ENCODE results near the gene RTN1. TPM values are rescaled to one million over a fixed set of nuclear protein-coding genes. Genes with fewer than 3 reads are reported as not detected.

Gene RTN1
- total and polyA plus RNA-seq, 7 donors = 1.2 to 25.7 (median 8.0) TPM

- no peaks in the 10 kb centered on the region for H3K27me3 ChIP-seq
- H3K36me3 ChIP-seq = no peaks in the 10 kb centered on the region
- H3K27ac ChIP-seq = no peak overlapping the region
- no peaks in the 10 kb centered on the region for H3K4me1 ChIP-seq
- no peaks in the 10 kb centered on the region for H3K9me3 ChIP-seq
- TF ChIP-seq POLR2A (IDR thresholded peaks at IDR 0.05) (no peak), CTCF (IDR thresholded peaks at IDR 0.05) (no peak), POLR2AphosphoS5 (IDR thresholded peaks at IDR 0.05) (no peak)
- 94 to 95% methylated on average over 2 of the region's 2 CpGs for WGBS, 2 donors
- no peak for DNase-seq
- H3K4me3 ChIP-seq = no peak overlapping the region
- intact Hi-C loops (cut with DNase I) = no loop called here
Measured at GRCh38 chr14:59600211-59600945, 270.2 kb downstream of the RTN1 start.

- DNase-seq = no peak
- H3K27ac ChIP-seq = no peak overlapping the region
- 10 to 69% methylated on average over 6 of the region's 6 CpGs for WGBS, 2 donors
Measured at GRCh38 chr14:59595071-59595470, 275.5 kb downstream of the RTN1 start.

GRCh38 chr14:59591641-59592370 is 278.8 kb downstream of the RTN1 start:
- Histone ChIP-seq H3K27ac (no peak overlapping the region), H3K36me3 (no peaks in the 10 kb centered on the region), H3K27me3 (no peaks in the 10 kb centered on the region), H3K9me3 (no peaks in the 10 kb centered on the region), H3K4me1 (no peaks in the 10 kb centered on the region), H3K4me3 (no peak overlapping the region)
- DNase-seq = no peak
- TF ChIP-seq POLR2AphosphoS5 (IDR thresholded peaks at IDR 0.05) = no peak
- TF ChIP-seq EP300 (IDR thresholded peaks at IDR 0.05) = no peak
- TF ChIP-seq POLR2A (IDR thresholded peaks at IDR 0.05) = no peak
- TF ChIP-seq CTCF (IDR thresholded peaks at IDR 0.05) = no peak
- 90 to 95% methylated on average over 5 of the region's 5 CpGs for WGBS, 2 donors
- intact Hi-C loops (cut with DNase I) = no loop called here

More at GRCh38 chr14:59595071-59595470, 275.5 kb downstream of the RTN1 start:
- intact Hi-C loops (cut with DNase I) = no loop called here
- H3K9me3 ChIP-seq = no peaks in the 10 kb centered on the region
- H3K4me1 ChIP-seq = no peaks in the 10 kb centered on the region
- no peaks in the 10 kb centered on the region for H3K27me3 ChIP-seq
- H3K36me3 ChIP-seq = no peaks in the 10 kb centered on the region
- no peak overlapping the region for H3K4me3 ChIP-seq
- TF ChIP-seq POLR2A (IDR thresholded peaks at IDR 0.05) = no peak
- no peak for TF ChIP-seq CTCF (IDR thresholded peaks at IDR 0.05)
- TF ChIP-seq POLR2AphosphoS5 (IDR thresholded peaks at IDR 0.05) = no peak
- TF ChIP-seq EP300 (IDR thresholded peaks at IDR 0.05) = no peak

GRCh38 chr14:59588101-59588500 is 282.5 kb downstream of the RTN1 start:
- no peaks in the 10 kb centered on the region for H3K36me3 ChIP-seq

More at GRCh38 chr14:59588101-59588500, 282.5 kb downstream of the RTN1 start:
- Histone ChIP-seq H3K9me3 (no peaks in the 10 kb centered on the region), H3K27me3 (no peaks in the 10 kb centered on the region), H3K4me3 (no peak overlapping the region), H3K4me1 (no peaks in the 10 kb centered on the region), H3K27ac (no peak overlapping the region)
- DNase-seq = no peak
- 83 to 87% methylated on average over 3 of the region's 3 CpGs for whole genome bisulfite sequencing, 2 donors
- intact Hi-C loops (cut with DNase I) = no loop called here
- TF ChIP-seq POLR2A (IDR thresholded peaks at IDR 0.05) (no peak), CTCF (IDR thresholded peaks at IDR 0.05) (no peak), POLR2AphosphoS5 (IDR thresholded peaks at IDR 0.05) (no peak), EP300 (IDR thresholded peaks at IDR 0.05) (no peak)

Measured in sigmoid colon (tissue), 7 donors.